Measurements from ENCODE around the gene MAPK14.

Gene MAPK14

DNA sequence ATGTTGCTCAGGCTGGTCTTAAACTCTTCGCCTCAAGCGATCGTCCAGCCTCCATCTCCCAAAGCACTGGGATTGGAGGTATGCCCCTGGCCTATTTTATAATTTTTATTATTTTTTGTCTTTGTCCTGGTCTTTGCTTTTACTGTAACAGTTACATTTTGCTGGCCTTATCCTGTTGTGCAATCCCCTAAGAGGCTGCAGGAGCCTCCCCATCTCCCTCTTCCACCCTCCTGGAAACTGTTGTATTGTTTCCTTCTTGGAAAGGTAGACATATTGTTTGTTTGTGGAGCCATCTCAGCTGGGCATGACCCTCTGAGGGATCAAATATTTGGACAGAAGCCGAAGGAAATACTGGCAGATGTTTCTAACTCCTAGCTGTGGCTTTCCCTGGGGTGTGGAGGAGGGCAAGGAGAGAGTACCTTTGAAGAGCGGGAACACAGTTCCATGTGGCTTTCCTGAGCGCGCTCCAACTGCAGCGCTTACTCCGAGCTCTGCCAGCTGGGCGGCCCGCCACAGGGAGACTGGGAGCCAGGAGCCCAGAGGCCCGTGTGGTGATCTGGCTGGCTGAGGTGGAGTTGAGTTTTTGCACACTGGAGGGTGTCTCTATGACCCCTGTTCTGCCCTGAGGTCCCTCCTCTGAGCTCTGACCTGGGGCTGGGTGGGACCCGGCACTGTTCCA lies 107.6 kb downstream of the MAPK14 start:
- DNase-seq: no peak

DNA sequence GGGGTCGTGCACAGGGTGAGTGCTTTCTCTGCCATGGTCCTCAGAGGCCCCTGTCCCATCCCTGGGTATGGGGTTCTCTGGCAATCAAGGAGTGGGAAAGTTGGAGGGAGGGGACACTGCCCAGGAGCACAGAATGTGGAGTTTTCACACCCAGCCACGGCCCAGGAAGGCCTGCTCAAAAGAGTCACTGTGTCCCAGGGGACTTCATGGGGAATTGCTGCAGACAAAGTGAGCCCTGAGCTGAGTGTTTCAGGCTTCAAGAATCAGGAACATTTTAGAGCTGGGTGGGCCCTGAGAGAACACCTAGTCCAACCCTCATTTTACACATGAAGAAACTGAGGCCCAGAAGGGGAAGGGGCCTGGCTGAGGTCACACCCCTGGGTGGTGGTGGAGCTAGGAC lies 108.4 kb downstream of the MAPK14 start:
- no peak for DNase-seq

- DNase-seq: no peak
Measured at GRCh38 chr6:36136551-36136950, 108.9 kb downstream of the MAPK14 start.

GRCh38 chr6:36138667-36139066 lies 111.1 kb downstream of the MAPK14 start:
- no peak for DNase-seq

DNA sequence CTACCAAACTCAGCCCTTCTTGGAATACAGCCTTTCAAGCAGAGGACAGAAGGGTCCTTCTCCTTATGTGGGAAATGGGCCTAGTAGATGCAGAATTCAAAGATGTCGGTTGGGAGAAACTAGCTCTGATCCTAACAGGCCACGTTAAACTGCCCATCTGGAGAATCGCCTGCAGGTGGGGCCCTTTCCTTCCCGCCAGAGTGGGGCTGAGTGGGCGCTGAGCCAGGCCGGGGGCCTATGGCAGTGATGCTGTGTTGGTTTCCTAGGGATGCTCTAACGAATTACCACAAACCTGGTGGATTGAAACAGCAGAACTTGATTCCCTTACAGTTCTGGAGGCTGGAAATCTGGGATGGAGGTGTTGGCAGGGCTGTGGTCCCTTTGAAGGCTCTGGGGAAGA lies 111.8 kb downstream of the MAPK14 start:
- DNase-seq: peak in 1 of 51 donors; percentile 52

DNA sequence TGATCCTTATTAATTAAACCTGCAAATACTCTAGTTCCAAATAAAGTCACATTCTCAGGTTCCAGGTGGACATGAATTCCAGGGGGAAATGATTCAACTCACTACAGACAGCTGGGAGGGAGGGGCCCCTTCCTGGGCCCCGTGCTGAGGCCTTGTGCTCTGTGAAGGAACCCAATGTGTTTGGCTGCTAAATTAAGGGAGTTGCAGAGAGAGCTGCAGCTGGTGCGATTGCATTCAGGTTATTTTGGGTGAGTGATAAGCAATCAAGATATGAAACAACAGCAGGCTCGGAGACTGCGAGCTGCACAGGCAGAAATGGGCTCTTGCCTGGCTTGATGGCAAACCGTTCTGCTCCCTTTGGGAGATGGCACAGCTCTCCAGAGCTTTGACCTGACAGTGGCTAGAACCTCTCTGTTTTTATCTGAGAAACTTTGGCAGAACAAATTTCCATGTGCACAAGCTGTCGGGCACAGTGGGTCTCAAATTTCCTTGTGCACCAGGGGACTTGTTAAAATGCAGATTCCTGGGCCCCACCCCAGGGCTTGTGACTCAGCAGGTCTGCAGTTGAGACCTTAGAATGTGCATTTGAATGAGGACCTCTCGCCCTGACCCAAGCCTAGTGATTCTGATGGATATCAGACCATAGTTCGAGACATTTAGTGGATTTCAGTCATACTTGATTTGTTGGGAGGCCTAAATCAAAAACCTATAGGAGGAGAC lies 112.5 kb downstream of the MAPK14 start:
- DNase-seq: no peak

- no peak for DNase-seq
Measured at GRCh38 chr6:36141091-36141490, 113.5 kb downstream of the MAPK14 start.

- DNase-seq: no peak
Measured at GRCh38 chr6:36141961-36142360, 114.4 kb downstream of the MAPK14 start.

- no peak for DNase-seq
Measured at GRCh38 chr6:36142971-36143838, 115.6 kb downstream of the MAPK14 start.

DNA sequence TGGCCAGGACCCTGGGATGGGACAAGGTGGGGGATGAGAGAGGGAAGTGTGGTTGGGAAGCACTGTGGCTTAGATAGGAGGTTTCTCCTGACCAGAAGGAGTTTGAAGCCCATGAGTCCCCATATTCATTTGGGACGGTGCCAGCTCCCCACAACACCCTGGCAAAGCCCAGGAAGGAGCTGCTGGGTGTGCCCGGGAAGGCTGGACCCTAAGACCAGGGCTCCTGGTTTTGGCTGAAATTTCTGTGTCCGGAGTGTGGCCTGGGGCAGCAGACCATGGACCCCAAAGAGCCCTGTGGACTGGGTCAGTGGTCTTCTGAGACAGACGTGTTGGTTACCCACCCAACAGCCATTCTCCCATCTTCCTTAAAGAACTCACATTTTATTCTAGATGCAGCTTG lies 117.9 kb downstream of the MAPK14 start:
- no peak for DNase-seq

- no peak for DNase-seq
Measured at GRCh38 chr6:36147294-36147693, 119.7 kb downstream of the MAPK14 start.

DNA sequence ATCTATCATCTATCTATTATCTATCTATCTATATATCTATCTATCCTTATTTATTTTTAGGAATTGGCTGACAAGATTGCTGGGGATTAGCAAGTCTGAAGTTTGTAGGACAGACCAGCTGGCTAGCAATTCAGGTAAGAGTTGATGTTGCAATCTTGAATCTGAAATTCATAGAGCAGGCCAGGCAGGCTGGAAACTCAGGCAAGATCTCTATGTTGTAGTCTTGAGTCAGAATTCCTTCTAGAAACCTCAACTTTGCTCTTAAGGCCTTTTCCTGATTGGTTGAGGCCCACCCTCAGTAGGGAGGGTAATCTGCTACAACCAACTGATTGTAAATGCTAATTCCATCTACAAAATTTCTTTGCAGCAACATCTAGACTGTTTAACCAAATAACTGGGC lies 121.9 kb downstream of the MAPK14 start:
- no peak for DNase-seq

DNA sequence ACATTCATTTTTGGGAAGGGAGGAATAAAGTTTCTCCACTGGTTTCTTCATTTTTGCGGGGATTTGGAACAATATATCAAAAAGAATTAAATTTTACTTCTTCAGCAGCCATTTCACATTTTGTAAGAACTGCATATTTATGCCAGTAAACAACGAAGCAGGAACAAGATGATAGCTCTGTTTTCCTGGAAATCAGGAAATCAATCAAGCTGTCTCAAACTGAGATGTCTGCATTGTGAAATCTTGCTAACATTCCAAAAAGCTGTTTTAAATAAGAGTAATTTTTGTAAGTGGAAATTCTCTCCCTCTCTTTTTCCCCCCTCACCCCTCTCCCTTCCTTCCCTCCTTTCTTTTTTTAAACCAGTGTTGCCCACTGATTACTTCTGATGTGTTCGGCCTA lies 122.7 kb downstream of the MAPK14 start:
- DNase-seq: no peak

GRCh38 chr6:36154286-36154685 lies 126.7 kb downstream of the MAPK14 start:
- DNase-seq: no peak

DNA sequence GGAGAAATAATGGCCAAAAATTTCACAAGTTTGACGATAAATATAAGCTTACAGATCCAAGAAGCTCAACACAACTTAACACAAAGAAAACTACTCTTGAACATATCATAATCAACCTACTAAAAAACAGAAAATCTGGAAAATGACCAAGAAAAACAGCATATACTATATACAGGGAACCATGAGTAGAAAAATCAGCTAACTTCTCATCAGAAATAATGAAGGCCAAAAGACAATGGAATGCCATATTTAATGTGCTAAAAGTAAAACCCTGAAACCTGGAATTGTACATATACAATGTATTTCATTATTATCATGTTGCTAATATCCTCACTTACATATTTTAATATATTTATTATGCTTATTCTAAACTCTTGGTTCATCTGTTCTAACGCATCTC lies 128.1 kb downstream of the MAPK14 start:
- DNase-seq: no peak

DNA sequence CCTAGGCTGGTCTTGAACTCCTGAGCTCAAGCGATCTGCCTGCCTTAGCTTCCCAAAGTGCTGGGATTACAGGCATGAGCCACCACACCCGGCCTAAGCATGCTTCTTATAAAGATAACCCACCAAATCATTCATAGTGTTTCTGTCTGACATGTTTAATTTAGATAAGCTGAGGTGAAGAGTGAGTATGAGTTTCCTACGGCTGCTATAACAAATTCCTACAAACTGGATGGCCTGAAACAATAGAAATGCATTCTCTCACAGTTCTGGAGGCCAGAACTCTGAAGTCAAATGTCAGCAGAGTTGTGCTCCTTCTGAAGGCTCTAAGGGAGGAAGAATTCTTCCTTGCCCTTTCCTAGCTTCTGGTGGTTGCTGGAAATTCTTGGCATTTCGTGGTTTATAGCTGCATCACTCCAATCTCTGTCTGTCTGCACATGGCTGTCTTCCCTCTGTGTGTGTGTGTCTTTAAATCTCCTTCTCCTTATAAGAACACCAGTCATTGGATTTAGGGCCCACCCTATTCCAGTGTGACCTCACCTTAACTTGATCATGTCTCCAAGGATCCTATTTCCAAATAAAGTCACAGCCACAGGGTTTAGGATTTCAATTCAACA lies 132.6 kb downstream of the MAPK14 start:
- no peak for DNase-seq

All from hypothalamus (tissue), 51 donors.